Upper lobe of left lung (tissue), 4 donors: ENCODE measurements around the gene CISD1.

ENCODE experiments used
- CTCF ChIP-seq, 6 experiments: fragments of 450-650 bp in 4 of 6; fragments of 200-600 bp in 2 of 6; sonication (generic) in 2 of 6; IDR thresholded peaks; one replicate each; pipeline ENCODE4 v1.5.1; 2016 to 2019; ENCODE audit warnings: antibody characterized with exemption in 6 of 6
- POLR2A ChIP-seq, 4 donors: fragments of 450-650 bp; IDR thresholded peaks; one replicate each; pipeline ENCODE4 v1.5.1; 2016 to 2017; ENCODE audit warnings: antibody characterized with exemption in 4 of 4, mild to moderate bottlenecking in 2 of 4
- POLR2AphosphoS5 ChIP-seq, 2 donors: sonication (generic); formaldehyde crosslinking; IDR thresholded peaks; one replicate each; pipeline ENCODE4 v1.5.1; 2017; ENCODE audit warnings: antibody characterized with exemption in 2 of 2

GRCh38 chr10:58225654-58226053, 43.3 kb upstream of the CISD1 start:
- TF ChIP-seq CTCF (IDR thresholded peaks at IDR 0.05) (no peak), POLR2A (IDR thresholded peaks at IDR 0.05) (no peak), POLR2AphosphoS5 (IDR thresholded peaks at IDR 0.05) (no peak)
